ENCODE data around the gene KRT77.
A peak's percentile ranks its signal among the peaks of the same experiment; 100 is the strongest.
"Not testable (repeated sequence)": the region's sequence is repeated elsewhere in the genome, so short reads cannot be mapped to it uniquely, and the experiment has no call there.

Gene KRT77

GRCh38 chr12:52703424-52703823 lies at the start of gene KRT77:
Gene KRT77 (minus strand): TSS chr12:52703524. CDS start chr12:52703434, 90 bp downstream.
- no peak for DNase-seq

- DNase-seq = no peak
These were observed 49.2 kb upstream of the KRT77 start for GRCh38 chr12:52752516-52752915.

- no peak for DNase-seq
These were observed 48.5 kb upstream of the KRT77 start for GRCh38 chr12:52751795-52752194.

- not testable (repeated sequence) for DNase-seq
These were observed 47.2 kb upstream of the KRT77 start for GRCh38 chr12:52750532-52750931.

- DNase-seq = no peak
These were observed 46.5 kb upstream of the KRT77 start for GRCh38 chr12:52749827-52750226.

GRCh38 chr12:52748578-52748977 lies 45.3 kb upstream of the KRT77 start:
- no peak for DNase-seq

- no peak for DNase-seq
These were observed 42.2 kb upstream of the KRT77 start for GRCh38 chr12:52745554-52745953.

GRCh38 chr12:52744493-52745156 lies 41.3 kb upstream of the KRT77 start:
- no peak for DNase-seq

GRCh38 chr12:52742822-52743457 lies 39.6 kb upstream of the KRT77 start:
- DNase-seq = no peak

- DNase-seq = no peak
These were observed 38.9 kb upstream of the KRT77 start for GRCh38 chr12:52742196-52742580.

- peak; percentile 71 for DNase-seq
These were observed 38.3 kb upstream of the KRT77 start for GRCh38 chr12:52741375-52742195.

- no peak for DNase-seq
These were observed 37.3 kb upstream of the KRT77 start for GRCh38 chr12:52740584-52740983.

- no peak for DNase-seq
These were observed 36.6 kb upstream of the KRT77 start for GRCh38 chr12:52739963-52740362.

- no peak for DNase-seq
These were observed 32.7 kb upstream of the KRT77 start for GRCh38 chr12:52735816-52736632.

- no peak for DNase-seq
These were observed 31.8 kb upstream of the KRT77 start for GRCh38 chr12:52735106-52735505.

- DNase-seq = no peak
These were observed 27.5 kb upstream of the KRT77 start for GRCh38 chr12:52730793-52731192.

- no peak for DNase-seq
These were observed 27.1 kb upstream of the KRT77 start for GRCh38 chr12:52730383-52730782.

- DNase-seq = no peak
These were observed 25.8 kb upstream of the KRT77 start for GRCh38 chr12:52729147-52729546.

- no peak for DNase-seq
These were observed 25.1 kb upstream of the KRT77 start for GRCh38 chr12:52728374-52728773.

GRCh38 chr12:52727037-52727436 lies 23.7 kb upstream of the KRT77 start:
- DNase-seq = no peak

- no peak for DNase-seq
These were observed 23.1 kb upstream of the KRT77 start for GRCh38 chr12:52726451-52726850.

- DNase-seq = no peak
These were observed 21.1 kb upstream of the KRT77 start for GRCh38 chr12:52724384-52724783.

- DNase-seq = no peak
These were observed 19.4 kb upstream of the KRT77 start for GRCh38 chr12:52722680-52723079.

Data from right hindlimb (tissue), 1 donor.